HFFc6 (cell line): Measurements from ENCODE around the gene C19orf81. TPM values are rescaled to one million over a fixed set of nuclear protein-coding genes. Genes with fewer than 3 reads are reported as not detected.

Experiments
- DNase-seq: peaks from one replicate; pipeline ENCODE4 v3.0.0-alpha.2; 2018
- H3K27ac Mint-ChIP-seq: 2 replicates; pipeline ENCODE4 v1.8.0; 2020; ENCODE audit warnings: mild to moderate bottlenecking, mixed read lengths
- H3K27me3 Mint-ChIP-seq: 2 replicates; pipeline ENCODE4 v1.8.0; 2021; ENCODE audit warnings: mild to moderate bottlenecking, moderate library complexity, mixed read lengths; ENCODE audit not compliant: insufficient read depth
- H3K36me3 Mint-ChIP-seq: 2 replicates; pipeline ENCODE4 v1.8.0; 2021; ENCODE audit warnings: low read depth, mixed read lengths
- H3K4me1 Mint-ChIP-seq: 2 replicates; pipeline ENCODE4 v1.8.0; 2020; ENCODE audit warnings: low read depth, mixed read lengths
- H3K4me3 Mint-ChIP-seq: 2 replicates; pipeline ENCODE4 v1.8.0; 2020; ENCODE audit warnings: mild to moderate bottlenecking, moderate library complexity, mixed read lengths
- H3K9me3 Mint-ChIP-seq: 2 replicates; pipeline ENCODE4 v1.8.0; 2020; ENCODE audit warnings: mild to moderate bottlenecking, mixed read lengths
- CTCF ChIP-seq: fragments of 200-600 bp; sonication (generic); IDR thresholded peaks from 2 replicates; pipeline ENCODE4 v1.5.0; 2021; ENCODE audit warnings: antibody characterized with exemption, mild to moderate bottlenecking
- total RNA-seq, 6 experiments: library from RNA; stranded (reverse); fragmentation: NEBNext Ultra II Directional; extraction: Animal tissue kit (Norgen Biotek cat#: 25700); gene quantifications; 2 replicates in 1 of 6; 3 replicates in 5 of 6; pipeline ENCODE4 v1.2.3, GENCODE V29; 2021

The C19orf81 gene
- total RNA-seq, 6 experiments from 2014 or later, result 0.64 to 0.94 (median 0.68) TPM; not detected in 3

- peaks cover 2% of the 10 kb centered on the region for H3K4me1 Mint-ChIP-seq
- peak; percentile 48 for TF ChIP-seq CTCF
- H3K9me3 Mint-ChIP-seq, result peaks cover 6% of the 10 kb centered on the region; the same call in 1 of the 2 replicates
- H3K36me3 Mint-ChIP-seq, result no peaks in the 10 kb centered on the region
- DNase-seq, result no peak
- peaks cover 7% of the 10 kb centered on the region for H3K27me3 Mint-ChIP-seq
- H3K4me3 Mint-ChIP-seq, result no peak overlapping the region
- H3K27ac Mint-ChIP-seq, result no peak overlapping the region
These were observed 14.2 kb downstream of the C19orf81 start for GRCh38 chr19:50663482-50663790.

DNA sequence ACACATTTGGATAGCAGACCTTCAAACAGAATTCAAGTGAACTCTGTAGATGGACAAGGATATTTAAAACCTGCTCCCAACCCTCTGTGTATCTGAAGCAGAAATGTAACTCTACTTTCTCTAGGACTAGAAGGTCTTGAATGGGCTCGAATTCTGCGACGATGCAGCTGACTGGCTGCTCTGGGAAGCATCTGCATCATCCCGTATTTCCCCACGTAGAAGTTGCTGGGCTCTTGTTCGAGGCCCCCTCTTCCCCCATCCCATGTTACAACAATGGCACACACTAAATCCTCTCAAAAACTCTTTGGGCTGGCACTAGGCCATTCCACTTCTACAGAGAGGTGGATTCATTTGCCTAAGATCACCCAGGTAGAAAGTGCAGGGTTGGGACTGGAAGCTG, 15.0 kb downstream of the C19orf81 start:
- TF ChIP-seq CTCF, result no peak
- Mint-ChIP-seq H3K9me3 (peaks cover 5% of the 10 kb centered on the region; the same call in 1 of the 2 replicates), H3K4me1 (no peaks in the 10 kb centered on the region), H3K27me3 (peaks cover 9% of the 10 kb centered on the region), H3K27ac (no peak overlapping the region), H3K4me3 (no peak overlapping the region), H3K36me3 (no peaks in the 10 kb centered on the region)
- no peak for DNase-seq

GRCh38 chr19:50666346-50667176, 17.3 kb downstream of the C19orf81 start:
- Mint-ChIP-seq H3K4me1 (no peaks in the 10 kb centered on the region), H3K4me3 (no peak overlapping the region), H3K27me3 (peaks cover 18% of the 10 kb centered on the region), H3K9me3 (peaks cover 5% of the 10 kb centered on the region; the same call in 1 of the 2 replicates), H3K36me3 (no peaks in the 10 kb centered on the region), H3K27ac (no peak overlapping the region)
- TF ChIP-seq CTCF, result no peak
- no peak for DNase-seq

DNA sequence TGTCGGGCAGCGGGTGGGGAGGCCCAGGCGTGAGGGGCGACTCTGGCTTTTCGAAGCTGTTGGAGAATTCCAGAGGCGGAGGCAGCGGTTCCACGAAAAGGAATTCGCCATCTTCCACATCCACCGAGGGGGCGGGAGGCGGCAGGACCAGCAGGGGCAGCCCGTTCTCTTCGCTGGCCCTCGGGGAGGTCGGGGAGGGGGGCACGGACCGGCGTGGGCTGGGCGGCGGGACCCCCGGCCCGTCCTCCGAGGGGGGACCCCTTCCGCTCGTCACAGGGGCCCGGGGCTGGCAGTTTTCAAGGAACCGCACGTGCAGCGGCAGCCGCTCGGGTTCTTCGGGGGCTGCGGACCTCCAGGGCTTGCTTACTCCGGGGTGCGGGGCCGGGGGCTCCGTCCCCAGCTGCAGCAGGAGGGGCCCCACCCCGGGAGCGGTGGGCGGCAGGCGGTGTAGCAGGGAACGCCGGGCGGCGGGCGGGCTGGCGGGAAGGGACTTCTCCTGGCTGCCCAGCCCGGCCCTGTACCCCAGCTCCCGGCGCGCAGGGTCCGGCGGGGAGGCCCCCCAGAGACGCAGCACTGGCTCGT, 18.0 kb downstream of the C19orf81 start:
- H3K36me3 Mint-ChIP-seq, result no peaks in the 10 kb centered on the region
- no peak for TF ChIP-seq CTCF
- peaks cover 5% of the 10 kb centered on the region; the same call in 1 of the 2 replicates for H3K9me3 Mint-ChIP-seq
- DNase-seq, result no peak
- no peak overlapping the region for H3K4me3 Mint-ChIP-seq
- peaks cover 24% of the 10 kb centered on the region for H3K27me3 Mint-ChIP-seq
- no peak overlapping the region for H3K27ac Mint-ChIP-seq
- H3K4me1 Mint-ChIP-seq, result no peaks in the 10 kb centered on the region

- no peak for DNase-seq
These were observed 18.6 kb downstream of the C19orf81 start for GRCh38 chr19:50667759-50668231.

More at GRCh38 chr19:50667759-50668231, 18.6 kb downstream of the C19orf81 start:
- H3K4me3 Mint-ChIP-seq, result no peak overlapping the region
- no peaks in the 10 kb centered on the region for H3K36me3 Mint-ChIP-seq
- no peaks in the 10 kb centered on the region for H3K4me1 Mint-ChIP-seq
- H3K27ac Mint-ChIP-seq, result no peak overlapping the region
- TF ChIP-seq CTCF, result no peak
- peaks cover 5% of the 10 kb centered on the region; the same call in 1 of the 2 replicates for H3K9me3 Mint-ChIP-seq
- H3K27me3 Mint-ChIP-seq, result peaks cover 27% of the 10 kb centered on the region
